ENCODE data around the gene CIDEB. TPM values are rescaled to one million over a fixed set of nuclear protein-coding genes. Genes with fewer than 3 reads are reported as not detected.

The CIDEB gene
- total and polyA plus RNA-seq, 2 of the 8 experiments (the other 6 are each of a cell fraction or from before 2014, with no cell fraction given): 0.11 TPM; not detected in 1

GRCh38 chr14:24332268-24332993 is 24.7 kb upstream of the CIDEB start (continued):
- TF ChIP-seq POU5F1 (IDR thresholded peaks at IDR 0.05; ENCODE audit: low read depth, low read length) (no peak), SP1 (IDR thresholded peaks at IDR 0.05; ENCODE audit: low read depth, low read length) (no peak), ZNF274 (IDR thresholded peaks at IDR 0.05; ENCODE audit: borderline replicate concordance, extremely low read depth, low read length) (no peak), TEAD4 (IDR thresholded peaks at IDR 0.05; ENCODE audit: low read depth, low read length) (no peak), KDM4A (IDR thresholded peaks at IDR 0.05; ENCODE audit: low read depth, low read length, severe bottlenecking) (peak; percentile 85), EZH2 (IDR thresholded peaks at IDR 0.05; ENCODE audit: low read depth, low read length, severe bottlenecking) (no peak), BACH1 (IDR thresholded peaks at IDR 0.05; ENCODE audit: low read length) (0 out of 2 replicates have a peak, but pooled peaks have one; percentile 44), RAD21 (IDR thresholded peaks at IDR 0.05 in 1 of 2, conservative IDR thresholded peaks at IDR 0.05 in 1 of 2; ENCODE audit: low read depth in 2 of 2, low read length in 2 of 2) (peak; percentile 50 to 54), EP300 (IDR thresholded peaks at IDR 0.05; ENCODE audit: borderline replicate concordance in 1 of 2, low read depth in 2 of 2, low read length in 2 of 2) (no peak), KDM5A (IDR thresholded peaks at IDR 0.05; ENCODE audit: low read length) (no peak), KDM1A (IDR thresholded peaks at IDR 0.05; ENCODE audit: borderline replicate concordance, low read length) (no peak), HDAC6 (IDR thresholded peaks at IDR 0.05; ENCODE audit: low read depth, low read length) (no peak), BCL11A (IDR thresholded peaks at IDR 0.05; ENCODE audit: low read depth in 2 of 2, low read length in 2 of 2) (no peak), SRF (IDR thresholded peaks at IDR 0.05; ENCODE audit: low read depth, low read length) (no peak), SP2 (IDR thresholded peaks at IDR 0.05; ENCODE audit: low read length) (no peak), NRF1 (IDR thresholded peaks at IDR 0.05; ENCODE audit: low read depth, low read length) (no peak), TBP (IDR thresholded peaks at IDR 0.05; ENCODE audit: low read depth, low read length) (0 out of 2 replicates have a peak, but pooled peaks have one; percentile 8), SUZ12 (IDR thresholded peaks at IDR 0.05; ENCODE audit: low read length) (peak; percentile 49; the same call in 1 of the 2 replicates), SIN3A (conservative IDR thresholded peaks at IDR 0.05 in 1 of 2, IDR thresholded peaks at IDR 0.05 in 1 of 2; ENCODE audit: low read depth in 1 of 2, low read length in 2 of 2) (no peak), GTF2F1 (IDR thresholded peaks at IDR 0.05; ENCODE audit: borderline replicate concordance, low read depth, low read length) (no peak), RNF2 (IDR thresholded peaks at IDR 0.05; ENCODE audit: borderline replicate concordance, low read depth, low read length, missing control alignments, poor library complexity, severe bottlenecking) (no peak), EGR1 (IDR thresholded peaks at IDR 0.05; ENCODE audit: borderline replicate concordance, low read depth, low read length) (no peak), SAP30 (IDR thresholded peaks at IDR 0.05; ENCODE audit: insufficient read depth, insufficient replicate concordance, low read length) (no peak), RFX5 (IDR thresholded peaks at IDR 0.05; ENCODE audit: borderline replicate concordance, low read depth, low read length) (no peak)
